H1 (cell line): Measurements from ENCODE around the gene NPAT. TPM values are rescaled to one million over a fixed set of nuclear protein-coding genes. Genes with fewer than 3 reads are reported as not detected.

Source experiments
- CTCF ChIA-PET: fragments of 300-600 bp; sonication (Branson Sonifier 250); formaldehyde crosslinking; loops from one replicate; lab custom pipeline; 2021; ENCODE audit not compliant: partially characterized antibody; lab: Charles Lee
- POLR2A ChIA-PET: fragments of 300-600 bp; sonication (Branson Sonifier 250); formaldehyde crosslinking; loops from one replicate; lab custom pipeline; 2021; ENCODE audit warnings: inconsistent platforms; ENCODE audit not compliant: partially characterized antibody; lab: Charles Lee
- DNase-seq, 2 experiments: peaks; one replicate each; pipeline versions ENCODE4 v3.0.0 to v3.0.0-alpha.2; 2010 to 2022; ENCODE audit warnings: low spot score in 2 of 2, low read depth in 1 of 2, mixed read lengths in 1 of 2
- FAIRE-seq: peaks from 2 replicates; lab custom pipeline; 2011; peaks lifted over from hg19 to GRCh38; lab: Jason Lieb, UNC
- H2AFZ ChIP-seq: 2 replicates; pipeline ENCODE4 v1.8.1; 2012; ENCODE audit warnings: low read length, inconsistent platforms
- H2AK5ac ChIP-seq: 2 replicates; pipeline ENCODE4 v1.6.1; 2013; ENCODE audit warnings: low read depth, low read length
- H2BK120ac ChIP-seq: replicated peaks from 2 replicates; pipeline ENCODE3; 2013; ENCODE audit warnings: low read depth, low read length, inconsistent platforms
- H2BK12ac ChIP-seq: 2 replicates; pipeline ENCODE4 v1.6.1; 2013; ENCODE audit warnings: low read depth, low read length
- H2BK15ac ChIP-seq: 2 replicates; pipeline ENCODE4 v1.6.1; 2013; ENCODE audit warnings: low read length
- H2BK20ac ChIP-seq: 2 replicates; pipeline ENCODE4 v1.6.1; 2013; ENCODE audit warnings: low read length
- H2BK5ac ChIP-seq: 2 replicates; pipeline ENCODE4 v1.6.1; 2013; ENCODE audit warnings: low read depth, low read length
- H3K14ac ChIP-seq: 2 replicates; pipeline ENCODE4 v1.6.1; 2013; ENCODE audit warnings: inconsistent platforms; ENCODE audit not compliant: insufficient read length
- H3K18ac ChIP-seq: 2 replicates; pipeline ENCODE4 v1.6.1; 2013; ENCODE audit warnings: low read length; ENCODE audit errors: extremely low read depth
- H3K23ac ChIP-seq: 2 replicates; pipeline ENCODE4 v1.6.1; 2013; ENCODE audit warnings: inconsistent platforms; ENCODE audit not compliant: insufficient read length
- H3K23me2 ChIP-seq: 2 replicates; pipeline ENCODE4 v1.6.1; 2013; ENCODE audit warnings: low read depth, low read length
- H3K27ac ChIP-seq: 2 replicates; pipeline ENCODE4 v1.6.1; 2011; ENCODE audit warnings: low read depth, low read length, inconsistent platforms
- H3K27me3 ChIP-seq, 4 experiments: replicated peaks in 1 of 4; 1 replicate in 1 of 4; 2 replicates in 3 of 4; pipeline versions ENCODE4 v1.6.1 to v1.8.1; 2011 to 2013; ENCODE audit warnings: low read length in 3 of 4, mild to moderate bottlenecking in 3 of 4, inconsistent platforms in 2 of 4, mixed read lengths in 2 of 4, moderate library complexity in 1 of 4; ENCODE audit not compliant: control insufficient read depth in 3 of 4, insufficient read depth in 3 of 4; ENCODE audit errors: extremely low read depth in 1 of 4
- H3K36me3 ChIP-seq, 4 experiments: 2 replicates each; pipeline versions ENCODE4 v1.6.1 to v1.8.1; 2011 to 2013; ENCODE audit warnings: mild to moderate bottlenecking in 4 of 4, low read length in 3 of 4, moderate library complexity in 2 of 4, control low read depth in 1 of 4, inconsistent platforms in 1 of 4; ENCODE audit not compliant: insufficient read depth in 4 of 4, control insufficient read depth in 2 of 4
- H3K4ac ChIP-seq: replicated peaks from 2 replicates; pipeline ENCODE3; 2013; ENCODE audit warnings: low read length, low read depth, mixed read lengths, inconsistent platforms; ENCODE audit not compliant: insufficient read length
- H3K4me1 ChIP-seq, 4 experiments: replicated peaks in 1 of 4; 1 replicate in 1 of 4; 2 replicates in 3 of 4; pipeline versions ENCODE4 v1.6.1 to v1.8.1; 2011 to 2013; ENCODE audit warnings: low read length in 3 of 4, inconsistent platforms in 2 of 4, mixed read lengths in 1 of 4; ENCODE audit not compliant: insufficient read depth in 4 of 4, control insufficient read depth in 3 of 4
- H3K4me2 ChIP-seq, 2 experiments: 2 replicates each; pipeline versions ENCODE4 v1.6.1 to v1.8.1; 2011 to 2013; ENCODE audit warnings: low read depth in 2 of 2, low read length in 2 of 2, control low read depth in 1 of 2, inconsistent platforms in 1 of 2, mild to moderate bottlenecking in 1 of 2; ENCODE audit not compliant: insufficient read depth in 1 of 2
- H3K4me3 ChIP-seq, 4 experiments: fragments of 200-600, 300-600 bp in 1 of 4; sonication (generic), shearing (Covaris generic), sonication (Bioruptor Twin) in 1 of 4; 2 replicates each; pipeline versions ENCODE4 v1.5.1 to v1.8.1; 2011 to 2016; ENCODE audit warnings: low read length in 4 of 4, low read depth in 3 of 4, control low read depth in 2 of 4, inconsistent platforms in 2 of 4, mild to moderate bottlenecking in 2 of 4, mixed read lengths in 1 of 4, moderate library complexity in 1 of 4; ENCODE audit not compliant: insufficient read depth in 2 of 4; ENCODE audit errors: extremely low read depth in 1 of 4
- H3K56ac ChIP-seq: replicated peaks from 2 replicates; pipeline ENCODE3; 2013; ENCODE audit warnings: low read depth, mild to moderate bottlenecking, mixed read lengths, low read length, inconsistent platforms; ENCODE audit not compliant: insufficient read length
- H3K79me1 ChIP-seq: 2 replicates; pipeline ENCODE4 v1.6.1; 2013; ENCODE audit warnings: low read depth, low read length, control low read depth
- H3K79me2 ChIP-seq, 2 experiments: 2 replicates each; pipeline versions ENCODE4 v1.6.1 to v1.8.1; 2012 to 2013; ENCODE audit warnings: low read length in 2 of 2, mild to moderate bottlenecking in 2 of 2, inconsistent platforms in 1 of 2; ENCODE audit not compliant: insufficient read depth in 2 of 2, control insufficient read depth in 1 of 2
- H3K9ac ChIP-seq, 4 experiments: replicated peaks in 1 of 4; 1 replicate in 1 of 4; 2 replicates in 3 of 4; pipeline versions ENCODE4 v1.6.1 to v1.8.1; 2011 to 2013; ENCODE audit warnings: low read depth in 3 of 4, low read length in 3 of 4, control low read depth in 2 of 4, mild to moderate bottlenecking in 2 of 4, moderate library complexity in 2 of 4, inconsistent platforms in 1 of 4; ENCODE audit errors: extremely low read depth in 1 of 4
- H3K9me3 ChIP-seq, 2 experiments: 2 replicates each; pipeline versions ENCODE4 v1.6.1 to v1.8.1; 2012 to 2013; ENCODE audit warnings: mild to moderate bottlenecking in 2 of 2, moderate library complexity in 2 of 2, control low read depth in 1 of 2, inconsistent platforms in 1 of 2, low read depth in 1 of 2, low read length in 1 of 2, mixed read lengths in 1 of 2; ENCODE audit not compliant: insufficient read depth in 2 of 2
- H4K20me1 ChIP-seq, 2 experiments: replicated peaks in 1 of 2; 2 replicates each; pipeline versions ENCODE3 to v1.8.1; 2011 to 2013; ENCODE audit warnings: inconsistent platforms in 2 of 2, low read length in 2 of 2, mild to moderate bottlenecking in 1 of 2; ENCODE audit not compliant: insufficient read depth in 2 of 2, control insufficient read depth in 1 of 2
- H4K5ac ChIP-seq: 2 replicates; pipeline ENCODE4 v1.6.1; 2013; ENCODE audit warnings: low read length, low read depth, mixed read lengths, inconsistent platforms; ENCODE audit not compliant: insufficient read length
- H4K8ac ChIP-seq: 2 replicates; pipeline ENCODE4 v1.8.0; 2013; ENCODE audit warnings: mild to moderate bottlenecking, moderate library complexity, low read length, inconsistent platforms; ENCODE audit not compliant: insufficient read depth; ENCODE audit errors: extremely low read depth
- H4K91ac ChIP-seq: replicated peaks from 2 replicates; pipeline ENCODE3; 2013; ENCODE audit warnings: low read length, mixed read lengths, inconsistent platforms; ENCODE audit not compliant: insufficient read length
- BRCA1 ChIP-seq: IDR thresholded peaks from 2 replicates; pipeline ENCODE4 v1.6.1; 2012; ENCODE audit warnings: low read depth, low read length, improper control_type of control experiment
- CBX5 ChIP-seq: fragments of 300-800, 300-1000 bp; sonication (generic); IDR thresholded peaks from 2 replicates; pipeline ENCODE4 v1.7.1; 2016; ENCODE audit warnings: antibody characterized with exemption, low read length, low read depth
- CHD1 ChIP-seq: IDR thresholded peaks from 2 replicates; pipeline ENCODE4 v1.6.1; 2012; ENCODE audit warnings: low read depth, low read length, improper control_type of control experiment
- CHD2 ChIP-seq: IDR thresholded peaks from 2 replicates; pipeline ENCODE4 v1.6.1; 2012; ENCODE audit warnings: low read length, improper control_type of control experiment
- JUN ChIP-seq: IDR thresholded peaks from 2 replicates; pipeline ENCODE4 v1.6.1; 2011; ENCODE audit warnings: low read depth, mild to moderate bottlenecking, improper control_type of control experiment, low read length
- NANOG ChIP-seq: IDR thresholded peaks from 2 replicates; pipeline ENCODE4 v1.6.1; 2011; ENCODE audit warnings: low read length, low read depth, mild to moderate bottlenecking, inconsistent platforms; ENCODE audit not compliant: insufficient read depth, poor library complexity, severe bottlenecking
- POU5F1 ChIP-seq: IDR thresholded peaks from 2 replicates; pipeline ENCODE4 v1.6.1; 2011; ENCODE audit warnings: low read depth, mild to moderate bottlenecking, low read length, moderate library complexity
- RBBP5 ChIP-seq: IDR thresholded peaks from 2 replicates; pipeline ENCODE4 v1.7.1; 2012; ENCODE audit warnings: low read depth, mild to moderate bottlenecking, inconsistent platforms, low read length, moderate library complexity, borderline replicate concordance
- SIRT6 ChIP-seq: IDR thresholded peaks from one replicate; pipeline ENCODE4 v1.7.1; 2012; ENCODE audit warnings: low read length, inconsistent platforms
- SUZ12 ChIP-seq: fragments of 200-600 bp; sonication (generic); IDR thresholded peaks from 2 replicates; pipeline ENCODE4 v1.6.1; 2012; ENCODE audit warnings: mild to moderate bottlenecking, inconsistent platforms, low read length, moderate library complexity, mixed read lengths
- TEAD4 ChIP-seq: IDR thresholded peaks from 2 replicates; pipeline ENCODE4 v1.6.1; 2012; ENCODE audit warnings: low read depth, low read length, inconsistent platforms, mixed read lengths
- WGBS, 2 experiments: shearing (Covaris generic) in 1 of 2; methylation state at CpG; one replicate each; pipeline versions ENCODE4 v1.1.6 to v1.1.7; 2013 to 2015; ENCODE audit warnings: low lambda C conversion rate in 2 of 2, mixed read lengths in 2 of 2, inconsistent platforms in 1 of 2, low coverage in 1 of 2, missing lambda C conversion rate in 1 of 2; ENCODE audit not compliant: insufficient replicate concordance in 2 of 2, insufficient coverage in 1 of 2, insufficient read length in 1 of 2; ENCODE audit errors: extremely low coverage in 1 of 2, missing lambda C conversion rate in 1 of 2; 5-methylcytosine and 5-hydroxymethylcytosine counted together
- polyA plus RNA-seq, 7 experiments: library from polyadenylated mRNA; depleted of rRNA in 3 of 7; stranded (reverse) in 5 of 7; unstranded in 2 of 7; fragments of >200 nt in 5 of 7; fragments of 200-250 nt in 2 of 7; gene quantifications; 1 replicate in 5 of 7; 2 replicates in 1 of 7; 4 replicates in 1 of 7; pipeline versions ENCODE4 v1.2.1 to v1.2.3, GENCODE V29; 2011 to 2013; ENCODE audit warnings: missing spikeins in 2 of 7, mixed read lengths in 2 of 7
- total RNA-seq: library from RNA; stranded (reverse); fragmentation: NEBNext Ultra II Directional; extraction: Animal tissue kit (Norgen Biotek cat#: 25700); gene quantifications from 2 replicates; pipeline ENCODE4 v1.2.1, GENCODE V29; 2021
- TF ChIP-seq, protein P1 (sequence below): IDR thresholded peaks from 2 replicates; pipeline ENCODE4 v1.6.1; 2011; ENCODE audit warnings: low read depth, mild to moderate bottlenecking, low read length; ENCODE audit not compliant: insufficient read depth

The NPAT gene
- total and polyA plus RNA-seq, 2 of the 8 experiments (the other 6 are each of a cell fraction or from before 2014, with no cell fraction given) = 4.6 to 23.4 TPM

DNA sequence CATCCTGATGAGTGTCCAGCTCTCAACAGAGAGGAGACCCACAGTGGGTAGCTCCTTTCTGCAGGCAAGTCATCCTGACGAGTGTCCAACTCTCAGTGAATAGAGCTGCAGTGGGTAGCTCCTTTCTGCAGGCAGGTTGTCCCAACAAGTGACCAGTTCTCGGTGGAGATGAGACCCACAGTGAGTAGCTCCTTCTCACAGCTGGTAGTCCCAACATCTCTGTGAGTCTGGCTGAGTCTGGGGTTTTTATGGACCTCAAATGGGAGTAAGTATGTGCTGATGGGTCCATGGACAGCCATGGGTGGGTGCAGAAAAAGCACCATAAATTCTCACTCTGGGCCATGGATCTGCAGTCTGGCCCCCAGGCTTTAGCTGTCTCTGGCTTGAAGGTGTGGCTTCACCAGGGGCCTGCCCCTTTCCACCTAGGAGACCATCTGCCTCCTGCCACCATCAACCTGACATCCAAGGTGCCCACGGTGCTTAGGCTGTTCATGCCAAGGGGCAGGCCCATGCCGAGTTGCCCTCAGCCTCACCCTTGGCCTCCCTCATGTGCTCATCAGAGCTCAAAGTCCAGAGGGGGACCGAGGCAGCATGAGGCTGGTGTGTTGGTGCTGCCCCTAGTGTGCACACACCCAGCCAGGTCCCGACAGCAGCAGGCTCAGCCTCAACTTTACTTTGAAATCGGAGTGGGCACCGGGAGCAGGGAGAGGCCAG lies 15.3 kb downstream of the NPAT start:
- WGBS, 2 experiments = 86% methylated on average over 6 of the region's 8 CpGs; no CpG with 5 or more reads in 1 of the 2 experiments
- no peak for TF ChIP-seq TEAD4
- TF ChIP-seq, protein P1, sequence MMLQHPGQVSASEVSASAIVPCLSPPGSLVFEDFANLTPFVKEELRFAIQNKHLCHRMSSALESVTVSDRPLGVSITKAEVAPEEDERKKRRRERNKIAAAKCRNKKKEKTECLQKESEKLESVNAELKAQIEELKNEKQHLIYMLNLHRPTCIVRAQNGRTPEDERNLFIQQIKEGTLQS = no peak
- TF ChIP-seq JUN = no peak
- no peak for TF ChIP-seq CBX5
- TF ChIP-seq RBBP5 = no peak
- no peak for TF ChIP-seq NANOG
- TF ChIP-seq BRCA1 = no peak
- TF ChIP-seq SIRT6 = no peak
- no peak for TF ChIP-seq POU5F1
- TF ChIP-seq SUZ12 = no peak
- no peak for TF ChIP-seq CHD1
- TF ChIP-seq CHD2 = no peak

More for the DNA sequence above, 15.3 kb downstream of the NPAT start:
- Histone ChIP-seq H3K18ac (no peak overlapping the region), H4K5ac (no peak overlapping the region), H3K27me3 (no peaks in the 10 kb centered on the region), H3K4me1 (no peaks in the 10 kb centered on the region; a peak in 1 of 7 replicates), H3K36me3 (peaks cover 0 to 43% (median 9%) of the 10 kb centered on the region in 4 experiments; a peak in 6 of 8 replicates), H2BK15ac (no peak overlapping the region), H2AK5ac (no peak overlapping the region), H3K79me1 (peaks cover 9% of the 10 kb centered on the region; the same call in 1 of the 2 replicates), H2BK12ac (no peak overlapping the region), H3K9ac (no peak overlapping the region), H4K8ac (no peak overlapping the region), H2BK5ac (no peak overlapping the region; the same call in 1 of the 2 replicates), H3K9me3 (no peaks in the 10 kb centered on the region), H2BK20ac (no peak overlapping the region), H3K23ac (no peak overlapping the region), H3K14ac (no peak overlapping the region), H2AFZ (no peak overlapping the region), H3K4me3 (no peak overlapping the region), H2BK120ac (no peak overlapping the region), H4K20me1 (peaks cover 3 to 13% of the 10 kb centered on the region in 2 experiments), H3K27ac (no peak overlapping the region), H3K23me2 (no peaks in the 10 kb centered on the region), H3K79me2 (peaks cover 3 to 89% of the 10 kb centered on the region in 2 experiments; a peak in 3 of 4 replicates), H3K4me2 (no peak overlapping the region), H4K91ac (no peak overlapping the region), H3K4ac (no peak overlapping the region), H3K56ac (no peak overlapping the region)
- POLR2A ChIA-PET = interaction anchor here (0.8 to 3.3 kb wide), 8 partner anchors 8 to 23 kb away, joined by 3 to 17 read pairs (median 4); partner anchors contain the start of genes ATM and NPAT
- CTCF ChIA-PET = interaction anchor here (0.6 to 1.4 kb wide), 3 partner anchors 10 to 623 kb away, joined by 3 to 6 read pairs (median 4); no protein-coding TSS in a partner anchor
- no peak for FAIRE-seq
- no peak for DNase-seq
